NCI-H82 treated with DMSO at 0.1 percent for 48 hours (cell line): ENCODE data around the gene FAU.
"Not testable (repeated sequence)": the region's sequence is repeated elsewhere in the genome, so short reads cannot be mapped to it uniquely, and the experiment has no call there.

Experiments
- DNase-seq: peaks from one replicate; lab custom pipeline; 2025; ENCODE audit not compliant: unreplicated experiment; lab: John Stamatoyannopoulos, UW

The FAU gene

GRCh38 chr11:65124480-65125196 is 2.7 kb upstream of the FAU start:
- DNase-seq: no peak

DNA sequence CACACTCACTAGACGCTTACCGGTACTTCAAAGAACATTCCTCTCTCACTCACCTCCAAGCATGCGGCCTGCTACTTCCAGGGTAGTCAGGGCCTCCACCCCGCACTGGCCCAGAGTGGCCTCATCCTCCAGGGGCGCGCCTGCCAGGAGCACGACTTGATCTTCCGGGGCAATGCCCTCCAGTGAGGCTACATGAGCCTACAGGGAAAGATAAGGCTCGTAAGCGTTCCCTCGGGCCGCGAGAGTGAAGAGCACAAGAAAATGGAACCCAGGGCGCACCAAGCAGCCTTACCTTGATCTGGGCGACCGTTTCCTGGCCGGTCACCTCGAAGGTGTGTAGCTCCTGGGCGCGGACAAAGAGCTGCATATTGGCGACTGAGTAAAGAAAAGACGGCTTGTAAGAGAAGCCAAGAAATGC is 478 bp downstream of the FAU start:
- no peak for DNase-seq

- DNase-seq: no peak
Observed at GRCh38 chr11:65120831-65121230, 1.1 kb downstream of the FAU start.

DNA sequence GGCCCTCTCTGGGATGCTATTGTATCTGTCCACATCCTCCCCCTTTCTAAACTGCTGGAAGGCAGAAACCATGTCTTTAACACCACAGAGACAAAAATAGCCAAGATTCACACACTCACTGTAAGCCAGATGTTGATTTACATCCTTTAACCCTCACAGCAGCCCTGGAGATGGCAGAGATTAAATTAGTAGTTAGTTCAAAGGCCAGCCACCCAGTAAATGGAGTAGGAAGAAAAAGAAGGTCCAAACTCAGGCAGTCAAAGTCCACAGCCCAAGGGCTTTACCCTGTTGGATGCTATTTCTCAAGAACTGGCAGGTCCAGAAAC is 2.3 kb downstream of the FAU start:
- no peak for DNase-seq

- DNase-seq: not testable (repeated sequence)
Observed at GRCh38 chr11:65118891-65119669, 2.9 kb downstream of the FAU start.

GRCh38 chr11:65118097-65118837 is 3.7 kb downstream of the FAU start:
- no peak for DNase-seq

DNA sequence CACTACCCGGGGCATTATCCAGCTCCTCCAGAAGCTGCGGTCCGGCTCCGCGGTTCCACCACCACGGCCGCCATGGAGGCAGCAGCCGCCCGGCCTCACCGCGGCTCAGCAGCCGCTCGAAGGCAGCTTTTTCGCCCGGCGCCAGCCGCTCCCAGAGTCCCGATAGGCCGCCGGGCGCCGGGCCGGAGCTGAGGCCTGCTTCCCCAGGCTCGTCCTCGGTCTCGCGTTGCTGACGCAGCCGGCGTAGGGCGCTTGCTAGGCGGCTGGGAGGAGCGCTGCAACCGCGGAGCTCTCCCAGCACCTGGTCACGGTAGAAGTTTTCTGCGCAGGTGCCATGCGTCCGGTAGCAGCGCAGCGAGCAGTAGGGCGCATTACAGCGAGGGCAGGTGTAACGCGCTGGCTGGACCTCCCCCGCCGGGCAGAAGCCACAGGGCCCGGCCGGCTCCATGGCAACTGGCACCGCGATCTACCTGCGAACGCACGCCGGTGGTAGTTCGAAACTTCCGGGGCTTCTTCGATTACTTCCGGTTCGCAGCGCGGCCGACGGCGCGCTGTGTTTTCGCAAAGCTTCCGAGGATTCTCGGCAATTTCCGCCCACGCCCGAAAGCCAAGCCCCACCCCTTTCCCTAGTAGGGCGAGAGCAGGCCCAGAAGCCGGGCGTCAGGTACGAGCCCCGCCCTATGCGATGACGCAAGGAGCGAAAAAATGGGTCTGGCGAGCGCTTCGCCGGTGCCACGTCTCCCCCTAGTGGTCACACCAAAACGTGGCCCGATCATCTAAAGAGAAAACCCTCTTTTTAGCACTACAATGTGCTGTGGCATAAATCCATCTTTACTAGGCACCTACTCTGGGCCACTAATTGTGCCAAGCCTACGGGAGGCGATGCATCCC is 4.5 kb downstream of the FAU start, which contains the start of gene ZNHIT2:
Gene ZNHIT2, minus strand, starts transcription at position 496 of the 891 bp plus-strand sequence. Its CDS starts 48 bp downstream, at position 448.
- peak; percentile 79 for DNase-seq

GRCh38 chr11:65116370-65117205 is 5.3 kb downstream of the FAU start:
- no peak for DNase-seq

- DNase-seq: no peak
Observed at GRCh38 chr11:65115361-65116082, 6.4 kb downstream of the FAU start.

DNA sequence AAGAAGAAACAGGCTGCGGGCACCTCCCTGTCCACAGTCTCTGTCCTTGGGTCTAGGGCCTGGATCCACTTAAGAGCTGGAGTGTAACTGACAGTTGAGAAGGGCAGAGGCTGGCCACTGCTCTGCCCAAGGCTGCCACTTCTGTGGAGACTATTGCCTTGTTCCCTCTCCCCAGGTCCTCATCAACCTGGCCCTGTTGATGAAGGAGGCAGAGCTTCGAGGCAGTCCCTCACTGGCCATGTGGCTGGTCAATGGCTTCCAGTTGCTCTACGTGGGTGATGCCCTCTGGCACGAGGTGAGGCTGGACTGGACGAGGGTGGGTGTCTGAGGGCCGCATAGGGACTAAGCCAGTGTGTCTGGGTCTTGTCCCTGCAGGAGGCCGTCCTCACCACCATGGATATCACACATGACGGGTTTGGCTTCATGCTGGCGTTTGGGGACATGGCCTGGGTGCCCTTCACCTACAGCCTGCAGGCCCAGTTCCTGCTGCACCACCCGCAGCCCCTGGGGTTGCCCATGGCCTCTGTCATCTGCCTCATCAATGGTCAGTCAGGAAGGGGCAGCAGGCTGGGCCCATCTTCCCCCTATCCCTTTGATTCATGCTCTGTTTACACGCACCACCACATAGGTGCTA is 7.3 kb downstream of the FAU start:
- no peak for DNase-seq

GRCh38 chr11:65113839-65114238 is 8.1 kb downstream of the FAU start:
- DNase-seq: no peak

GRCh38 chr11:65113361-65113756 is 8.6 kb downstream of the FAU start:
- no peak for DNase-seq

GRCh38 chr11:65112546-65113360 is 9.2 kb downstream of the FAU start:
- peak; percentile 23 for DNase-seq

GRCh38 chr11:65111744-65112545 is 10.0 kb downstream of the FAU start, which contains the start of gene TM7SF2:
Gene TM7SF2, plus strand, starts transcription at chr11:65111872. Its CDS starts 144 bp downstream, at chr11:65112016.
- DNase-seq: peak; percentile 72

DNA sequence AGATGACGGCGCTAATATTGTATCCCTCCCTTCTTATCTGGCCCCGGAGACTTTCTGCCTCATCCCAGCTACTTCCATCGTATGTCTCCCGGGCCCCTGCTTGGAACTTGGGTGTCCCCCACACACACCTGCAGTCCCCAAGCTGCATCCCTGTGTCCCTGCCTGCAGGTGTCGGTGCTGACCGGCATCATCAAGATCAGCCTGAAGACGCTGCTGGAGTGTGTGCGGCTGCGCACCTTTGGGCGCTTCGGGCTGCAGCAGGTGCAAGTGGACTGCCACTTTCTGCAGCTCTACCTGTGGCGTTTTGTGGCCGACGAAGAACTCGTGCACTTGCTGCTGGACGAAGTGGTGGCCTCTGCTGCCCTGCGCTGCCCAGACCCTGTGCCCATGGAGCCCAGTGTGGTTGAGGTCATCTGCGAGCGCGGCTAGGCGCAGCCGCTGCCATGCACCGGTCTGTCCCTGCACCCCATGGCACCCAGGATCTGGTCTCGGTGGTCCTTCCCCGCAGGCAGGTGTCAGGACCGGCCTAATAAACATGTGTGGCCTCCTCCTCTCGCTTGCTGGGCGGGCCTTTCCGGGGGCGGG is 10.7 kb downstream of the FAU start:
- no peak for DNase-seq

DNA sequence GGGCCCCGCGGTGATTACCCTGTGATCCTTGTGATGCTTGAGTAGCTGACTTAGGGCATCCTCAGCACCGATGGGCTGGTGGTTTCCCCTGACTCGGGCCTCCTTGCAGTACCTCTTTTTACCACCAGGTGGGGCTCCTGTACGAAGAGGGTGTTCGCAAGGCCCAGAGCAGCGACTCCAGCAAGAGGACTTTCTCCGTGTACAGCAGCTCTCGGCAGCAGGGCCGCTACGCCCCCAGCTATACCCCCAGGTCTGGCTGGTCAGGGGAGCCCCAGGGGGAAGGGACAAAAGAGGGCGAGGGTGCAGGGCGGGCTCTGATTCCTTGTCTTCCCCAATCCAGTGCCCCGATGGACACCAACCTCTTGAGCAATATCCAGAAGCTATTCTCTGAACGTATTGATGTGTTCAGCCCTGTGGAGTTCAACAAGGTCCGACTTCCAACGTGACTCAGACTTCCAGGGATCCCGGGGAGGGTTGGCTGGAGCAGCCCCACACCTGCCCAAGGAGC is 11.5 kb downstream of the FAU start:
- DNase-seq: peak; percentile 46
